A673 (cell line): Measurements from ENCODE around the gene CCDC69.

ENCODE experiments used
- CTCF ChIP-seq: fragments of 300-800, 200-600 bp; sonication (generic); conservative IDR thresholded peaks from 2 replicates; pipeline ENCODE4 v1.5.1; 2017; ENCODE audit warnings: low read depth, mild to moderate bottlenecking, antibody characterized with exemption, low read length, moderate library complexity, mixed read lengths
- EZH2 ChIP-seq: fragments of 200-600 bp; sonication (generic); IDR thresholded peaks from 2 replicates; pipeline ENCODE4 v1.6.1; 2017; ENCODE audit warnings: borderline replicate concordance, low read depth, mild to moderate bottlenecking, mixed read lengths, antibody characterized with exemption, low read length; ENCODE audit not compliant: poor library complexity, severe bottlenecking

- TF ChIP-seq CTCF (no peak), EZH2 (no peak)
Measured at GRCh38 chr5:151222790-151223446, 974 bp downstream of the CCDC69 start.
